GM12891 (cell line): ENCODE measurements around the gene HDGFL3.

Experiments
- POLR2A ChIP-seq: IDR thresholded peaks from 2 replicates; pipeline ENCODE4 v1.6.1; 2011; ENCODE audit warnings: low read depth, low read length, control low read depth
- POLR2AphosphoS5 ChIP-seq: IDR thresholded peaks from 2 replicates; pipeline ENCODE4 v1.6.1; 2011; ENCODE audit warnings: low read depth, low read length, control low read depth
- POU2F2 ChIP-seq: IDR thresholded peaks from 2 replicates; pipeline ENCODE4 v1.6.1; 2011; ENCODE audit warnings: low read depth, mild to moderate bottlenecking, control low read depth, low read length, moderate library complexity
- SPI1 ChIP-seq: IDR thresholded peaks from 2 replicates; pipeline ENCODE4 v1.6.1; 2011; ENCODE audit warnings: low read depth, low read length, control low read depth
- TAF1 ChIP-seq: IDR thresholded peaks from 2 replicates; pipeline ENCODE4 v1.6.1; 2011; ENCODE audit warnings: low read depth, low read length, control low read depth

DNA sequence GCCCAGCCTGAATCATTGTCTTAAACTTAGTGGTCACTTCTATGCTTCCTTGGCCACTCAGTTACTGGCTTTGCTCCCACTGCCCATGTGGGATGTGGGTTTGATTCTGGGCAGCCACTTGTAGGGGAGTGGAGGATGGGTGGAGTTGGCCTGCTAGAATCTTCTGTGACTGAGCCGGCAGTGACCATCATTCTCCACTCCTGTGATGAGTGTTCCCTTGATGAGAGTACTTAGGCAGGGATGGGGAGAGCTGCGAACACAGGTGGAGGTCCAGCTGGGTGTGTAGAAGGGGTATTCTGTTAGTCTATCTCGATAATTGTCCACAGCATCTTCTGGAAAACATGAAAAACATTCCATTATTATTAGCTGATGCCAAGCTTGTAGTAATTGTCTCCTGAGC, 92.2 kb downstream of the HDGFL3 start:
- TF ChIP-seq POLR2AphosphoS5 (no peak), TAF1 (no peak), POLR2A (no peak), SPI1 (no peak), POU2F2 (no peak)
